HCT116 (cell line): ENCODE measurements around the gene IL1RN. TPM values are rescaled to one million over a fixed set of nuclear protein-coding genes. Genes with fewer than 3 reads are reported as not detected.

ENCODE experiments used
- ATAC-seq: fragments of 200-7000 bp; cut with Tn5 transposase; 2 replicates; pipeline ENCODE4 v1.9.1; 2020; ENCODE audit warnings: mild to moderate bottlenecking, moderate library complexity
- BruUV-seq: library from RNA; stranded (reverse); fragments of 400-500 nt; replicated peaks from 2 replicates; lab custom pipeline; 2021; lab: Mats Ljungman, UMichigan
- CTCF ChIA-PET: fragments of 300-600 bp; sonication (Branson Sonifier 250); formaldehyde crosslinking; loops from one replicate; lab custom pipeline; 2021; ENCODE audit warnings: antibody characterized with exemption; lab: Charles Lee
- POLR2A ChIA-PET: fragments of 300-600, 350-600 bp; sonication (Branson Sonifier 250); formaldehyde crosslinking; loops from one replicate; lab custom pipeline; 2021; ENCODE audit warnings: antibody characterized with exemption; lab: Charles Lee
- RAD21 ChIA-PET, 2 experiments: fragments of 300-600 bp; sonication (Branson Sonifier 250); formaldehyde crosslinking; loops; one replicate each; lab custom pipeline; 2023; ENCODE audit warnings: low total read pairs in 2 of 2; ENCODE audit not compliant: uncharacterized antibody in 2 of 2, unreplicated experiment in 2 of 2, low non-redundant PET in 1 of 2; lab: Charles Lee
- DNase-seq: peaks from one replicate; pipeline ENCODE4 v3.0.0-alpha.2; 2010; ENCODE audit warnings: low read depth, low spot score
- H2AFZ ChIP-seq: fragments of 200-600 bp; shearing (Covaris generic), sonication (generic); 2 replicates; pipeline ENCODE4 v1.6.1; 2017; ENCODE audit warnings: low read depth, mixed run types, mixed read lengths, antibody characterized with exemption, low read length; ENCODE audit not compliant: poor library complexity, severe bottlenecking
- H3K27ac ChIP-seq: 2 replicates; pipeline ENCODE4 v1.5.1; 2012; ENCODE audit warnings: low read depth, low read length
- H3K27me3 ChIP-seq: fragments of 200-600 bp; sonication (generic); 2 replicates; pipeline ENCODE4 v1.6.1; 2016; ENCODE audit warnings: mixed run types, low read length, mixed read lengths; ENCODE audit not compliant: insufficient read depth
- H3K36me3 ChIP-seq, 2 experiments: fragments of 200-500 bp in 1 of 2; fragments of 200-600 bp in 1 of 2; sonication (Bioruptor generic) in 1 of 2; sonication (generic) in 1 of 2; 2 replicates each; pipeline versions ENCODE4 v1.5.1 to v1.6.1; 2014 to 2016; ENCODE audit warnings: low read length in 2 of 2, inconsistent platforms in 1 of 2, mixed read lengths in 1 of 2, mixed run types in 1 of 2; ENCODE audit not compliant: insufficient read depth in 2 of 2, control insufficient read depth in 1 of 2
- H3K4me1 ChIP-seq, 2 experiments: fragments of 200-600 bp in 1 of 2; sonication (generic) in 1 of 2; 2 replicates each; pipeline versions ENCODE4 v1.5.1 to v1.6.1; 2012 to 2017; ENCODE audit warnings: low read length in 2 of 2, inconsistent platforms in 1 of 2, mild to moderate bottlenecking in 1 of 2, mixed read lengths in 1 of 2, mixed run types in 1 of 2, moderate library complexity in 1 of 2; ENCODE audit not compliant: insufficient read depth in 2 of 2, control insufficient read depth in 1 of 2
- H3K4me2 ChIP-seq: fragments of 200-600 bp; sonication (generic); 2 replicates; pipeline ENCODE4 v1.6.1; 2017; ENCODE audit warnings: mixed run types, low read length, mixed read lengths
- H3K4me3 ChIP-seq, 2 experiments: fragments of 200-600 bp in 1 of 2; sonication (generic) in 1 of 2; replicated peaks in 1 of 2; 2 replicates each; pipeline ENCODE4 v1.5.1; 2011 to 2016; ENCODE audit warnings: low read length in 2 of 2, control low read depth in 1 of 2, low read depth in 1 of 2, mild to moderate bottlenecking in 1 of 2, mixed read lengths in 1 of 2, mixed run types in 1 of 2
- H3K79me2 ChIP-seq: fragments of 200-600 bp; sonication (generic); 2 replicates; pipeline ENCODE4 v1.6.1; 2017; ENCODE audit warnings: mild to moderate bottlenecking, mixed run types, low read length, moderate library complexity, mixed read lengths; ENCODE audit not compliant: insufficient read depth
- H3K9ac ChIP-seq: fragments of 200-600 bp; sonication (generic); 2 replicates; pipeline ENCODE4 v1.6.1; 2016; ENCODE audit warnings: low read length, mixed read lengths
- H3K9me2 ChIP-seq: fragments of 200-600 bp; sonication (generic), shearing (Covaris generic); 2 replicates; pipeline ENCODE4 v1.6.1; 2017; ENCODE audit warnings: mixed run types, mild to moderate bottlenecking, moderate library complexity; ENCODE audit not compliant: insufficient read depth
- H3K9me3 ChIP-seq, 2 experiments: fragments of 200-500 bp in 1 of 2; fragments of 200-600 bp in 1 of 2; sonication (Bioruptor generic) in 1 of 2; sonication (generic) in 1 of 2; 2 replicates each; pipeline ENCODE4 v1.6.1; 2014 to 2017; ENCODE audit warnings: low read length in 2 of 2, mixed read lengths in 2 of 2, inconsistent platforms in 1 of 2, low read depth in 1 of 2, mild to moderate bottlenecking in 1 of 2, mixed run types in 1 of 2, moderate library complexity in 1 of 2; ENCODE audit not compliant: control insufficient read depth in 1 of 2, insufficient read depth in 1 of 2
- H4K20me1 ChIP-seq: fragments of 200-600 bp; sonication (generic), shearing (Covaris generic); 2 replicates; pipeline ENCODE4 v1.6.1; 2017; ENCODE audit warnings: mixed run types, mild to moderate bottlenecking, moderate library complexity; ENCODE audit not compliant: insufficient read depth
- ATF3 ChIP-seq: IDR thresholded peaks from 2 replicates; pipeline ENCODE4 v1.6.1; 2012
- CEBPB ChIP-seq: IDR thresholded peaks from 2 replicates; pipeline ENCODE4 v1.6.1; 2012; ENCODE audit warnings: low read depth
- CTCF ChIP-seq, 3 experiments: fragments of 200-600 bp in 1 of 3; sonication (generic) in 1 of 3; IDR thresholded peaks in 2 of 3; conservative IDR thresholded peaks in 1 of 3; 2 replicates each; pipeline ENCODE4 v1.5.1; 2012 to 2017; ENCODE audit warnings: low read depth in 2 of 3, low read length in 2 of 3, antibody characterized with exemption in 1 of 3, borderline replicate concordance in 1 of 3, control low read depth in 1 of 3, mild to moderate bottlenecking in 1 of 3, mixed read lengths in 1 of 3, mixed run types in 1 of 3, moderate library complexity in 1 of 3; ENCODE audit not compliant: insufficient read depth in 1 of 3
- EGR1 ChIP-seq: IDR thresholded peaks from 2 replicates; pipeline ENCODE4 v1.6.1; 2012; ENCODE audit warnings: low read depth
- ELF1 ChIP-seq: IDR thresholded peaks from 2 replicates; pipeline ENCODE4 v1.6.1; 2012; ENCODE audit warnings: low read depth, borderline replicate concordance
- EZH2 ChIP-seq: fragments of 200-600 bp; sonication (generic); IDR thresholded peaks from 2 replicates; pipeline ENCODE4 v1.6.1; 2017; ENCODE audit warnings: antibody characterized with exemption, mixed run types
- EZH2phosphoT487 ChIP-seq: fragments of 200-600 bp; IDR thresholded peaks from 2 replicates; pipeline ENCODE4 v1.6.1; 2018; ENCODE audit warnings: antibody characterized with exemption, borderline replicate concordance
- JUND ChIP-seq: IDR thresholded peaks from 2 replicates; pipeline ENCODE4 v1.6.1; 2012
- MAX ChIP-seq: IDR thresholded peaks from 2 replicates; pipeline ENCODE4 v1.6.1; 2012
- POLR2AphosphoS5 ChIP-seq: IDR thresholded peaks from 2 replicates; pipeline ENCODE4 v1.6.1; 2011; ENCODE audit warnings: mild to moderate bottlenecking, low read depth, low read length, moderate library complexity
- RAD21 ChIP-seq: IDR thresholded peaks from 2 replicates; pipeline ENCODE4 v1.6.1; 2012; ENCODE audit warnings: low read depth, mild to moderate bottlenecking
- REST ChIP-seq: IDR thresholded peaks from 2 replicates; pipeline ENCODE4 v1.6.1; 2012; ENCODE audit warnings: low read depth
- SIN3A ChIP-seq: IDR thresholded peaks from 2 replicates; pipeline ENCODE4 v1.6.1; 2012; ENCODE audit warnings: low read depth
- SP1 ChIP-seq: IDR thresholded peaks from 2 replicates; pipeline ENCODE4 v1.6.1; 2012; ENCODE audit warnings: low read depth
- SRF ChIP-seq: IDR thresholded peaks from 2 replicates; pipeline ENCODE4 v1.6.1; 2012; ENCODE audit warnings: low read depth
- TCF7L2 ChIP-seq: IDR thresholded peaks from 2 replicates; pipeline ENCODE4 v1.7.0; 2011; ENCODE audit warnings: borderline replicate concordance, inconsistent platforms; ENCODE audit not compliant: insufficient read depth, insufficient read length; ENCODE audit errors: extremely low read depth
- YY1 ChIP-seq: IDR thresholded peaks from 2 replicates; pipeline ENCODE4 v1.6.1; 2011; ENCODE audit warnings: low read length, low read depth, moderate library complexity, mild to moderate bottlenecking; ENCODE audit not compliant: insufficient replicate concordance; ENCODE audit errors: extremely low read depth
- ZBTB33 ChIP-seq: IDR thresholded peaks from 2 replicates; pipeline ENCODE4 v1.6.1; 2011; ENCODE audit warnings: mild to moderate bottlenecking, low read length, moderate library complexity; ENCODE audit not compliant: insufficient replicate concordance; ENCODE audit errors: extremely low read depth
- ZNF274 ChIP-seq: fragments of 200-500 bp; sonication (Bioruptor generic); IDR thresholded peaks from 2 replicates; pipeline ENCODE4 v1.6.1; 2014; ENCODE audit warnings: mild to moderate bottlenecking, low read depth, low read length, inconsistent platforms
- intact Hi-C: fragments of 100-400 bp; cut with micrococcal nuclease; formaldehyde crosslinking; loops from 2 replicates; pipeline ENCODE4 v1.10.0; 2022
- total RNA-seq: library from RNA; stranded (reverse); gene quantifications from one replicate; pipeline ENCODE4 v1.2.1, GENCODE V29; 2021; ENCODE audit not compliant: unreplicated experiment

IL1RN gene
- total RNA-seq, 1 experiment from 2014 or later: 0.25 TPM

- no peaks in the 10 kb centered on the region for H3K9me3 ChIP-seq
- CTCF ChIA-PET: interaction anchor here (1.2 kb wide), 2 partner anchors 21 to 114 kb away, joined by 5 to 6 read pairs; no protein-coding TSS in a partner anchor
- no peaks in the 10 kb centered on the region for H3K4me1 ChIP-seq
- TF ChIP-seq SIN3A: no peak
- no peak for TF ChIP-seq MAX
- TF ChIP-seq RAD21: no peak
- TF ChIP-seq EZH2phosphoT487: no peak
- no peak for TF ChIP-seq EGR1
- no peak for TF ChIP-seq ZBTB33
- no peak for TF ChIP-seq YY1
- TF ChIP-seq CTCF (IDR thresholded peaks at IDR 0.05 in 2 of 3, conservative IDR thresholded peaks at IDR 0.05 in 1 of 3; ENCODE audit: borderline replicate concordance in 1 of 3, insufficient read depth in 1 of 3, low read depth in 2 of 3, low read length in 2 of 3): no peak
- no peak for TF ChIP-seq SRF
- TF ChIP-seq ZNF274: no peak
- TF ChIP-seq EZH2: no peak
- no peak for TF ChIP-seq ELF1
- no peak for TF ChIP-seq JUND
- TF ChIP-seq CEBPB: no peak
- TF ChIP-seq REST: no peak
- no peak for TF ChIP-seq SP1
- TF ChIP-seq ATF3: no peak
- no peak for TF ChIP-seq TCF7L2
- no peak for TF ChIP-seq POLR2AphosphoS5
- DNase-seq: no peak
- H2AFZ ChIP-seq: no peak overlapping the region
- no peaks in the 10 kb centered on the region for H3K9me2 ChIP-seq
- no peak overlapping the region for H3K27ac ChIP-seq
- no TSS peak for BruUV-seq
- H3K4me2 ChIP-seq: no peak overlapping the region
- no peak overlapping the region for H3K9ac ChIP-seq
- no peaks in the 10 kb centered on the region for H3K27me3 ChIP-seq
- no peaks in the 10 kb centered on the region for H4K20me1 ChIP-seq
- no peak for ATAC-seq
- H3K79me2 ChIP-seq: no peaks in the 10 kb centered on the region
- RAD21 ChIA-PET: interaction anchor here in 1 of 2 experiments (1.1 kb wide), 1 partner anchor 113 kb away, joined by 3 read pairs; no protein-coding TSS in a partner anchor
- intact Hi-C loops: no loop called here
- no peaks in the 10 kb centered on the region for H3K36me3 ChIP-seq
- POLR2A ChIA-PET: no interaction called here
- no peak overlapping the region for H3K4me3 ChIP-seq
These were observed 41.9 kb upstream of the IL1RN start for GRCh38 chr2:113085542-113085941.
